OCI-LY7 (cell line): ENCODE measurements around the gene NME5. TPM values are rescaled to one million over a fixed set of nuclear protein-coding genes. Genes with fewer than 3 reads are reported as not detected.

Source experiments
- BruUV-seq: library from RNA; stranded (reverse); fragments of 400-500 nt; replicated peaks from 2 replicates; lab custom pipeline; 2021; lab: Mats Ljungman, UMichigan
- CTCF ChIA-PET: fragments of 300-600 bp; sonication (Branson Sonifier 250); formaldehyde crosslinking; loops from one replicate; lab custom pipeline; 2022; ENCODE audit warnings: antibody characterized with exemption; ENCODE audit not compliant: unreplicated experiment; lab: Charles Lee
- POLR2A ChIA-PET: fragments of 300-600 bp; sonication (Branson Sonifier 250); formaldehyde crosslinking; loops from one replicate; lab custom pipeline; 2022; ENCODE audit warnings: antibody characterized with exemption; lab: Charles Lee
- DNase-seq: peaks from one replicate; pipeline ENCODE4 v3.0.0-alpha.2; 2015; ENCODE audit warnings: low spot score
- H2AFZ ChIP-seq: fragments of 200-600 bp; sonication (generic), shearing (Covaris generic); 2 replicates; pipeline ENCODE4 v1.6.1; 2014; ENCODE audit warnings: mild to moderate bottlenecking, antibody characterized with exemption, low read length, moderate library complexity
- H3K27ac ChIP-seq: fragments of 200-600 bp; sonication (generic); 2 replicates; pipeline ENCODE4 v1.5.1; 2014; ENCODE audit warnings: mixed run types, low read depth, mild to moderate bottlenecking, moderate library complexity, low read length, inconsistent platforms; ENCODE audit not compliant: poor library complexity, severe bottlenecking
- H3K36me3 ChIP-seq: fragments of 200-600 bp; sonication (generic); 2 replicates; pipeline ENCODE4 v1.6.1; 2014; ENCODE audit warnings: mild to moderate bottlenecking, antibody characterized with exemption, low read length, moderate library complexity, mixed read lengths; ENCODE audit not compliant: insufficient read depth
- H3K4me1 ChIP-seq: fragments of 200-600 bp; sonication (generic); 2 replicates; pipeline ENCODE4 v1.5.1; 2014; ENCODE audit warnings: mild to moderate bottlenecking, low read length; ENCODE audit not compliant: insufficient read depth, poor library complexity, severe bottlenecking
- H3K4me2 ChIP-seq: fragments of 200-600 bp; sonication (generic); 2 replicates; pipeline ENCODE4 v1.6.1; 2014; ENCODE audit warnings: mild to moderate bottlenecking, low read length
- H3K4me3 ChIP-seq: fragments of 200-600 bp; sonication (generic); 2 replicates; pipeline ENCODE4 v1.5.1; 2014; ENCODE audit warnings: mild to moderate bottlenecking, low read depth, low read length; ENCODE audit not compliant: poor library complexity, severe bottlenecking
- H3K79me2 ChIP-seq: fragments of 200-600 bp; sonication (generic); 2 replicates; pipeline ENCODE4 v1.6.1; 2016; ENCODE audit warnings: low read depth, mild to moderate bottlenecking, low read length, moderate library complexity, mixed read lengths; ENCODE audit not compliant: insufficient read depth
- H3K9me2 ChIP-seq: fragments of 200-600 bp; sonication (generic); 2 replicates; pipeline ENCODE4 v1.6.1; 2016; ENCODE audit warnings: mild to moderate bottlenecking, low read length, mixed read lengths; ENCODE audit not compliant: insufficient read depth
- H3K9me3 ChIP-seq: fragments of 200-600 bp; sonication (generic); 2 replicates; pipeline ENCODE4 v1.6.1; 2014; ENCODE audit warnings: mild to moderate bottlenecking, mixed run types, low read length, mixed read lengths
- H4K20me1 ChIP-seq: fragments of 200-600 bp; sonication (generic); 2 replicates; pipeline ENCODE4 v1.6.1; 2014; ENCODE audit warnings: mild to moderate bottlenecking, antibody characterized with exemption, low read length, moderate library complexity, mixed read lengths; ENCODE audit not compliant: insufficient read depth
- EZH2phosphoT487 ChIP-seq: fragments of 200-600 bp; sonication (generic); IDR thresholded peaks from 2 replicates; pipeline ENCODE4 v1.6.1; 2018; ENCODE audit warnings: low read depth, borderline replicate concordance, mild to moderate bottlenecking, mixed run types, antibody characterized with exemption, low read length, moderate library complexity, mixed read lengths
- intact Hi-C: fragments of 100-400 bp; cut with micrococcal nuclease; formaldehyde crosslinking; loops from one replicate; pipeline ENCODE4 v1.10.0; 2022; ENCODE audit not compliant: unreplicated experiment
- total RNA-seq, 2 experiments: library from RNA; depleted of rRNA in 1 of 2; stranded (reverse); fragments of >200 nt in 1 of 2; shearing (Covaris generic) in 1 of 2; gene quantifications; 2 replicates each; pipeline ENCODE4 v1.2.3, GENCODE V29; 2014 to 2022
- TF ChIP-seq, protein P1 (sequence below): fragments of 200-600 bp; sonication (generic); conservative IDR thresholded peaks from 2 replicates; pipeline ENCODE4 v1.5.1; 2014; ENCODE audit warnings: mild to moderate bottlenecking, antibody characterized with exemption, low read length, moderate library complexity, mixed read lengths

Gene NME5
- total RNA-seq, 2 experiments from 2014 or later: not detected

- Histone ChIP-seq H4K20me1 (no peaks in the 10 kb centered on the region), H3K36me3 (no peaks in the 10 kb centered on the region), H3K79me2 (no peaks in the 10 kb centered on the region), H3K27ac (no peak overlapping the region), H3K9me2 (no peaks in the 10 kb centered on the region), H2AFZ (no peak overlapping the region), H3K9me3 (no peaks in the 10 kb centered on the region), H3K4me3 (no peak overlapping the region), H3K4me1 (no peaks in the 10 kb centered on the region), H3K4me2 (no peak overlapping the region)
- no peak for DNase-seq
- no TSS peak for BruUV-seq
- intact Hi-C loops: no loop called here
- TF ChIP-seq EZH2phosphoT487: no peak
- TF ChIP-seq, protein P1, sequence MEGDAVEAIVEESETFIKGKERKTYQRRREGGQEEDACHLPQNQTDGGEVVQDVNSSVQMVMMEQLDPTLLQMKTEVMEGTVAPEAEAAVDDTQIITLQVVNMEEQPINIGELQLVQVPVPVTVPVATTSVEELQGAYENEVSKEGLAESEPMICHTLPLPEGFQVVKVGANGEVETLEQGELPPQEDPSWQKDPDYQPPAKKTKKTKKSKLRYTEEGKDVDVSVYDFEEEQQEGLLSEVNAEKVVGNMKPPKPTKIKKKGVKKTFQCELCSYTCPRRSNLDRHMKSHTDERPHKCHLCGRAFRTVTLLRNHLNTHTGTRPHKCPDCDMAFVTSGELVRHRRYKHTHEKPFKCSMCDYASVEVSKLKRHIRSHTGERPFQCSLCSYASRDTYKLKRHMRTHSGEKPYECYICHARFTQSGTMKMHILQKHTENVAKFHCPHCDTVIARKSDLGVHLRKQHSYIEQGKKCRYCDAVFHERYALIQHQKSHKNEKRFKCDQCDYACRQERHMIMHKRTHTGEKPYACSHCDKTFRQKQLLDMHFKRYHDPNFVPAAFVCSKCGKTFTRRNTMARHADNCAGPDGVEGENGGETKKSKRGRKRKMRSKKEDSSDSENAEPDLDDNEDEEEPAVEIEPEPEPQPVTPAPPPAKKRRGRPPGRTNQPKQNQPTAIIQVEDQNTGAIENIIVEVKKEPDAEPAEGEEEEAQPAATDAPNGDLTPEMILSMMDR: no peak
- CTCF ChIA-PET: no interaction called here
- POLR2A ChIA-PET: no interaction called here
Observed at GRCh38 chr5:138096997-138097828, 42.0 kb downstream of the NME5 start.

DNA sequence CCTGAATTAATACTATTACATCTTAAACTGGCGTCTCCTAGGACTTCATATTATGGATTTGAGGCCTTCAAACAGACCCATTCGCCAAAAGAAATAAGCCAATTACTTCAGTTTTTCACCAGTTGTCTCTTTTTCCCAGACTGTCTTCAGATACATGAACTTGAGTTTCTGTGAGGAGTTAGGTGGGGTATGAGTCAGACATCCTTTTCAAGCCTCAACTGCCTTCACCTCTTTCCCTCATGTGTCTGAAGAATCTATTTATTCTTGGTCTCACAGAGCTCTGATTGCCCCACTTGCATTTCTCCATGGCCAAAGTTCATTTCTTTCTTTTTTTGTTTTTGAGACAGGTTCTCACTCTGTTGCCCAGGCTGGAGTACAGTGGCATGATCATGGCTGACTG is 42.9 kb downstream of the NME5 start:
- intact Hi-C loops: no loop called here
- POLR2A ChIA-PET: no interaction called here

More for the DNA sequence above, 42.9 kb downstream of the NME5 start:
- Histone ChIP-seq H3K9me2 (no peaks in the 10 kb centered on the region), H3K4me3 (no peak overlapping the region), H3K4me2 (no peak overlapping the region), H2AFZ (no peak overlapping the region), H4K20me1 (no peaks in the 10 kb centered on the region), H3K79me2 (no peaks in the 10 kb centered on the region), H3K4me1 (no peaks in the 10 kb centered on the region), H3K9me3 (no peaks in the 10 kb centered on the region), H3K36me3 (no peaks in the 10 kb centered on the region), H3K27ac (no peak overlapping the region)
- no peak for DNase-seq
- BruUV-seq: no TSS peak
- no peak for TF ChIP-seq EZH2phosphoT487
- TF ChIP-seq, protein P1: no peak
- CTCF ChIA-PET: no interaction called here
